ENCODE measurements around the gene NFAT5.
"Not testable (repeated sequence)": the region's sequence is repeated elsewhere in the genome, so short reads cannot be mapped to it uniquely, and the experiment has no call there.

Gene NFAT5

GRCh38 chr16:69643997-69644396 lies 78.2 kb downstream of the NFAT5 start:
- not testable (repeated sequence) for DNase-seq

GRCh38 chr16:69644790-69645189 lies 79.0 kb downstream of the NFAT5 start:
- no peak for DNase-seq

GRCh38 chr16:69647020-69647419 lies 81.3 kb downstream of the NFAT5 start:
- no peak for DNase-seq

- no peak for DNase-seq
These were observed 85.5 kb downstream of the NFAT5 start for GRCh38 chr16:69651217-69651616.

GRCh38 chr16:69654280-69654931 lies 88.6 kb downstream of the NFAT5 start:
- no peak for DNase-seq

GRCh38 chr16:69660166-69660565 lies 94.4 kb downstream of the NFAT5 start:
- DNase-seq = no peak

- no peak for DNase-seq
These were observed 97.1 kb downstream of the NFAT5 start for GRCh38 chr16:69662901-69663300.

- DNase-seq = no peak
These were observed 98.1 kb downstream of the NFAT5 start for GRCh38 chr16:69663846-69664245.

- no peak for DNase-seq
These were observed 103.8 kb downstream of the NFAT5 start for GRCh38 chr16:69669577-69669976.

- DNase-seq = no peak
These were observed 106.7 kb downstream of the NFAT5 start for GRCh38 chr16:69672315-69672997.

GRCh38 chr16:69672998-69673713 lies 107.4 kb downstream of the NFAT5 start:
- DNase-seq = no peak

GRCh38 chr16:69680358-69680757 lies 114.6 kb downstream of the NFAT5 start:
- DNase-seq = no peak

GRCh38 chr16:69688589-69688988 lies 122.8 kb downstream of the NFAT5 start:
- no peak for DNase-seq

GRCh38 chr16:69691980-69692911 lies 126.5 kb downstream of the NFAT5 start:
- no peak for DNase-seq

GRCh38 chr16:69693916-69694315 lies 128.2 kb downstream of the NFAT5 start:
- no peak for DNase-seq

GRCh38 chr16:69698404-69698803 lies 132.6 kb downstream of the NFAT5 start:
- DNase-seq = no peak

- no peak for DNase-seq
These were observed 134.1 kb downstream of the NFAT5 start for GRCh38 chr16:69699915-69700314.

GRCh38 chr16:69701452-69701851 lies 135.7 kb downstream of the NFAT5 start:
- no peak for DNase-seq

- no peak for DNase-seq
These were observed 136.1 kb downstream of the NFAT5 start for GRCh38 chr16:69701866-69702265.

- DNase-seq = no peak
These were observed 137.9 kb downstream of the NFAT5 start for GRCh38 chr16:69703638-69704037.

- no peak for DNase-seq
These were observed 140.6 kb downstream of the NFAT5 start for GRCh38 chr16:69706256-69706974.

GRCh38 chr16:69706975-69707340 lies 141.2 kb downstream of the NFAT5 start:
- DNase-seq = no peak

All from activated gamma-delta T cell (primary cell).